PC-9 (cell line): ENCODE results near the gene SLC1A7. TPM values are rescaled to one million over a fixed set of nuclear protein-coding genes. Genes with fewer than 3 reads are reported as not detected.
A peak's percentile ranks its signal among the peaks of the same experiment; 100 is the strongest.

Source experiments
- BruUV-seq: library from RNA; stranded (reverse); fragments of 400-500 nt; replicated peaks from 2 replicates; lab custom pipeline; 2021; lab: Mats Ljungman, UMichigan
- CTCF ChIA-PET: fragments of 300-600 bp; sonication (Branson Sonifier 250); formaldehyde crosslinking; loops from one replicate; lab custom pipeline; 2022; ENCODE audit warnings: antibody characterized with exemption; lab: Charles Lee
- POLR2A ChIA-PET: fragments of 300-600 bp; sonication (Branson Sonifier 250); formaldehyde crosslinking; loops from one replicate; lab custom pipeline; 2022; ENCODE audit warnings: antibody characterized with exemption; ENCODE audit not compliant: unreplicated experiment; lab: Charles Lee
- DNase-seq, 2 experiments: peaks; one replicate each; pipeline versions ENCODE4 v3.0.0 to v3.0.0-alpha.2; 2015 to 2022; ENCODE audit warnings: mixed read lengths in 1 of 2
- H2AFZ ChIP-seq: fragments of 200-600 bp; sonication (generic); 2 replicates; pipeline ENCODE4 v1.8.1; 2017; ENCODE audit warnings: antibody characterized with exemption
- H3F3A ChIP-seq: fragments of 200-600 bp; sonication (generic); 2 replicates; pipeline ENCODE4 v1.8.1; 2017; ENCODE audit warnings: antibody characterized with exemption, mild to moderate bottlenecking, low read depth; ENCODE audit not compliant: insufficient read depth
- H3K27ac ChIP-seq: fragments of 200-600 bp; sonication (generic); 2 replicates; pipeline ENCODE4 v1.6.1; 2016; ENCODE audit warnings: mixed run types
- H3K27me3 ChIP-seq: fragments of 200-600 bp; sonication (generic); 2 replicates; pipeline ENCODE4 v1.6.1; 2016; ENCODE audit warnings: low read depth, mixed run types; ENCODE audit not compliant: insufficient read depth
- H3K36me3 ChIP-seq: fragments of 200-600 bp; sonication (generic); 2 replicates; pipeline ENCODE4 v1.6.1; 2016; ENCODE audit warnings: low read depth, mixed run types
- H3K4me1 ChIP-seq: fragments of 200-600 bp; sonication (generic); replicated peaks from 2 replicates; pipeline ENCODE4 v1.6.1; 2016; ENCODE audit warnings: mixed run types; ENCODE audit not compliant: insufficient read depth
- H3K4me2 ChIP-seq: fragments of 200-600 bp; sonication (generic); 2 replicates; pipeline ENCODE4 v1.6.1; 2017; ENCODE audit warnings: mixed run types
- H3K4me3 ChIP-seq: fragments of 200-600 bp; sonication (generic); 2 replicates; pipeline ENCODE4 v1.6.1; 2016; ENCODE audit warnings: mixed run types
- H3K79me2 ChIP-seq: fragments of 200-600 bp; sonication (generic); 2 replicates; pipeline ENCODE4 v1.6.1; 2017; ENCODE audit warnings: low read depth, mixed run types
- H3K9me2 ChIP-seq: fragments of 200-600 bp; sonication (generic); 2 replicates; pipeline ENCODE4 v1.8.1; 2017; ENCODE audit warnings: mild to moderate bottlenecking; ENCODE audit not compliant: insufficient read depth
- H3K9me3 ChIP-seq: fragments of 200-600 bp; sonication (generic); 2 replicates; pipeline ENCODE4 v1.8.1; 2016; ENCODE audit warnings: low read depth; ENCODE audit not compliant: insufficient read depth
- H4K20me1 ChIP-seq: fragments of 200-600 bp; sonication (generic); 2 replicates; pipeline ENCODE4 v1.8.1; 2017; ENCODE audit not compliant: insufficient read depth
- CTCF ChIP-seq: fragments of 200-600 bp; sonication (generic); conservative IDR thresholded peaks from 2 replicates; pipeline ENCODE4 v1.6.1; 2017; ENCODE audit warnings: mixed run types, antibody characterized with exemption, mild to moderate bottlenecking, moderate library complexity
- EZH2 ChIP-seq: fragments of 200-600 bp; sonication (generic); IDR thresholded peaks from 2 replicates; pipeline ENCODE4 v1.8.0; 2017; ENCODE audit warnings: antibody characterized with exemption, low read depth
- intact Hi-C: fragments of 100-400 bp; cut with micrococcal nuclease; formaldehyde crosslinking; loops from one replicate; pipeline ENCODE4 v1.10.0; 2022; ENCODE audit not compliant: unreplicated experiment
- total RNA-seq: library from RNA; stranded (reverse); gene quantifications from 2 replicates; pipeline ENCODE4 v1.2.3, GENCODE V29; 2021

Gene SLC1A7
- total RNA-seq, 1 experiment from 2014 or later, result not detected

GRCh38 chr1:53148123-53148522, 5.7 kb upstream of the SLC1A7 start:
- H3K27me3 ChIP-seq, result no peaks in the 10 kb centered on the region
- H3K36me3 ChIP-seq, result no peaks in the 10 kb centered on the region
- no peak overlapping the region for H3K27ac ChIP-seq
- no peak overlapping the region for H2AFZ ChIP-seq
- peak in 1 of 2 experiments; percentile 62 for DNase-seq
- no peaks in the 10 kb centered on the region for H3K79me2 ChIP-seq
- POLR2A ChIA-PET, result interaction anchor here (0.6 to 0.7 kb wide), 2 partner anchors 15 to 595 kb away, joined by 3 to 4 read pairs; partner anchors contain the start of gene TUT4
- H3K9me2 ChIP-seq, result no peaks in the 10 kb centered on the region
- no peak overlapping the region for H3K4me2 ChIP-seq
- CTCF ChIA-PET, result no interaction called here
- H3F3A ChIP-seq, result 0 out of 2 replicates have a peak, but pooled peaks cover 9% of the 10 kb centered on the region
- intact Hi-C loops, result no loop called here
- H4K20me1 ChIP-seq, result no peaks in the 10 kb centered on the region
- TF ChIP-seq EZH2, result no peak
- no peak for TF ChIP-seq CTCF
- no TSS peak for BruUV-seq
- H3K9me3 ChIP-seq, result no peaks in the 10 kb centered on the region
- peaks cover 32% of the 10 kb centered on the region for H3K4me1 ChIP-seq
- H3K4me3 ChIP-seq, result no peak overlapping the region

DNA sequence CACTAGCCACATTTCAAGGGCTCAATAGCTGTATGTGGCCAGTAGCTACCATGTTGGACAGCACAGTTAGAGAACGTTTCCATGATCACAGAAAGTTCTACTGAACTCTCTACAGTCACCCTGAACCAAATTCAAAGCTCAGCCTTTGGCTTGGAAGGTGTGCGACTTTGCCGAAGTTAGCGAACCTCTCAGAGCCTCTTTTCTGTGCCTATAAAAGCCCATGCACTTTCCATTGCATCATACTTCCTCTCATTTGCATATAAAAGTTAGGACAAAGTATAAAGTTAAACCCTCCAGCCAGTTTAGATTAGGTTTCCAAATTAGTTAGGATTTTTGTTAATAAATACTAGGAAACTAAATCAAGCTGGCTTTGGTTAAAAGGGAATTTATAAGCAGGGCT, 4.7 kb upstream of the SLC1A7 start:
- Histone ChIP-seq H3K27ac (peak overlapping the region; percentile 75), H3K9me3 (no peaks in the 10 kb centered on the region), H2AFZ (no peak overlapping the region; the same call in 1 of the 2 replicates), H3K79me2 (no peaks in the 10 kb centered on the region), H3K4me1 (peaks cover 32% of the 10 kb centered on the region), H3K9me2 (no peaks in the 10 kb centered on the region), H3F3A (0 out of 2 replicates have a peak, but pooled peaks cover 9% of the 10 kb centered on the region), H4K20me1 (no peaks in the 10 kb centered on the region), H3K4me2 (peak overlapping the region; percentile 61; the same call in 1 of the 2 replicates), H3K27me3 (no peaks in the 10 kb centered on the region), H3K36me3 (no peaks in the 10 kb centered on the region), H3K4me3 (no peak overlapping the region)
- DNase-seq, result no peak
- intact Hi-C loops, result no loop called here
- ChIA-PET POLR2A (interaction anchor here (0.7 kb wide), 1 partner anchor 1589 kb away, joined by 3 read pairs; no protein-coding TSS in a partner anchor), CTCF (interaction anchor here (0.6 kb wide), 1 partner anchor 194 kb away, joined by 6 read pairs; no protein-coding TSS in a partner anchor)
- TF ChIP-seq EZH2 (no peak), CTCF (no peak)
- no TSS peak for BruUV-seq

DNA sequence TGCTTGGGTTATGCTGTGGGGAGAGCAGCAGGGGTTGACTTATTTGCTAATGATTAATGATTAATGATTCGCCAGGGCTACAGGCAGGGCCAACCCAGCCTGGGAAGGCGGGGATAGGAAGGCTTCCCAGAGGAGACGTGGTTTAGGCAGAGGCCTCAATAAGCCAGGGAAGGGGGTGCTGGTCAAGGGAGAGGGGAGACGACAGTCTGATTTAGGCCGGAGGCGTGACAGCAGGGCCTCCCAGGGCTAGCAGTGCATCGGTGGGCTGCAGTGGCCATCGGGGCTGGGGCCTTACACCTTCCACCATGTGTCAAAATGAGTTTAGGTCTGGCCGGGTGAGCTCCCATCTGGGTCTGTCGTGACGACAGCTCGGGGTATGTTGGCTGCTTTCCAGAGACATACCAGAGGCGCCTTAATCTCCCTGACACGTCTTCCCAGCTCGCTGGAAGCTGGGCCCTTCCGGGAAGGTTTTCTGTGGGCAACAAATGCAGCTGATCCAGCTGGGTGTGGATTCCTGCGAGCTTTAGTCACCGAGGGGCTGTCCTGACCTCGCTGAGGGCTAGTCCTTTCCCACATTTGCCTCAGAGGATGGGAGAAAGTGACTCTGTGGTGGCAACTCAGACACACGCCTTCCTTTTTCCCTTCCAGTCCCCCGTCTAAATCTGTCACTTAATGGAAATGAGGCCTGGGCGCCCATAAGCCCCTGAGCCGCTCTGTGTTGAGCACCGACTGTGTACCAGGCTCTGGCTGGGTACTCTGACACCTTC, 3.7 kb upstream of the SLC1A7 start:
- no peaks in the 10 kb centered on the region for H3K79me2 ChIP-seq
- 0 out of 2 replicates have a peak, but pooled peaks cover 9% of the 10 kb centered on the region for H3F3A ChIP-seq
- BruUV-seq, result no TSS peak
- POLR2A ChIA-PET, result interaction anchor here (0.6 to 1.0 kb wide), 6 partner anchors 34 to 814 kb away, joined by 4 to 9 read pairs (median 5); no protein-coding TSS in a partner anchor
- H3K4me3 ChIP-seq, result no peak overlapping the region; the same call in 1 of the 2 replicates
- peak overlapping the region; percentile 61 for H3K4me2 ChIP-seq
- no peaks in the 10 kb centered on the region for H3K9me2 ChIP-seq
- H3K27me3 ChIP-seq, result no peaks in the 10 kb centered on the region
- H3K4me1 ChIP-seq, result peaks cover 32% of the 10 kb centered on the region
- CTCF ChIA-PET, result interaction anchor here (0.9 kb wide), 1 partner anchor 98 kb away, joined by 5 read pairs; no protein-coding TSS in a partner anchor
- no peaks in the 10 kb centered on the region for H4K20me1 ChIP-seq
- H3K36me3 ChIP-seq, result no peaks in the 10 kb centered on the region
- peak overlapping the region; percentile 62; the same call in 1 of the 2 replicates for H2AFZ ChIP-seq
- peak; percentile 96 to 98 for DNase-seq
- intact Hi-C loops, result loop anchor here (1.0 kb wide), 1 partner anchor 98 kb away; no protein-coding TSS in a partner anchor
- peak overlapping the region; percentile 75 for H3K27ac ChIP-seq
- TF ChIP-seq CTCF, result no peak
- no peak for TF ChIP-seq EZH2
- no peaks in the 10 kb centered on the region for H3K9me3 ChIP-seq
